Gastrocnemius medialis (tissue), 4 donors: ENCODE measurements around the gene SYCP3.

Experiments used
- CTCF ChIP-seq, 5 experiments: fragments of 450-650 bp in 3 of 5; fragments of 200-600 bp in 2 of 5; sonication (generic) in 2 of 5; IDR thresholded peaks in 4 of 5; conservative IDR thresholded peaks in 1 of 5; 1 replicate in 4 of 5; 2 replicates in 1 of 5; pipeline ENCODE4 v1.5.1; 2016 to 2019; ENCODE audit warnings: antibody characterized with exemption in 5 of 5, mild to moderate bottlenecking in 3 of 5, moderate library complexity in 3 of 5
- POLR2A ChIP-seq, 2 donors: fragments of 450-650 bp; IDR thresholded peaks; one replicate each; pipeline ENCODE4 v1.6.1; 2017; ENCODE audit warnings: antibody characterized with exemption in 2 of 2, mild to moderate bottlenecking in 2 of 2, moderate library complexity in 2 of 2

GRCh38 chr12:101740566-101740965 lies 1.3 kb upstream of the SYCP3 start:
- TF ChIP-seq CTCF (IDR thresholded peaks at IDR 0.05 in 4 of 5, conservative IDR thresholded peaks at IDR 0.05 in 1 of 5) (no peak), POLR2A (IDR thresholded peaks at IDR 0.05) (no peak)
